SK-N-SH treated with all-trans-retinoic acid at 6 μM for 48 hours (cell line): ENCODE measurements around the gene PKIG.

ENCODE experiments used
- ARNTL ChIP-seq: fragments of 450-650 bp; formaldehyde crosslinking; IDR thresholded peaks from 2 replicates; pipeline ENCODE4 v1.5.0; 2020; ENCODE audit warnings: low read depth, mild to moderate bottlenecking, moderate library complexity, borderline replicate concordance
- ESRRG ChIP-seq: fragments of 250-450 bp; sonication (Bioruptor Pico); IDR thresholded peaks from 2 replicates; pipeline ENCODE4 v1.6.1; 2021; ENCODE audit warnings: mild to moderate bottlenecking
- ISL1 ChIP-seq: fragments of 250-450 bp; sonication (Bioruptor Pico); IDR thresholded peaks from 2 replicates; pipeline ENCODE4 v2.1.2; 2022; ENCODE audit warnings: mild to moderate bottlenecking, moderate library complexity
- RARB ChIP-seq: fragments of 250-450 bp; sonication (Bioruptor Pico); IDR thresholded peaks from 2 replicates; pipeline ENCODE4 v1.8.0; 2021; ENCODE audit warnings: mild to moderate bottlenecking, moderate library complexity
- SNAI2 ChIP-seq: fragments of 250-450 bp; sonication (Bioruptor Pico); IDR thresholded peaks from 2 replicates; pipeline ENCODE4 v1.5.0; 2020; ENCODE audit warnings: mild to moderate bottlenecking, moderate library complexity
- TCF4 ChIP-seq: fragments of 250-450 bp; sonication (Bioruptor Pico); IDR thresholded peaks from 2 replicates; pipeline ENCODE4 v1.8.0; 2021; ENCODE audit warnings: mild to moderate bottlenecking, moderate library complexity, borderline replicate concordance
- ZFP3 ChIP-seq: fragments of 250-450 bp; sonication (Bioruptor Pico); IDR thresholded peaks from 2 replicates; pipeline ENCODE4 v1.5.0; 2020; ENCODE audit warnings: mild to moderate bottlenecking, moderate library complexity
- ZFP30 ChIP-seq: fragments of 450-650 bp; formaldehyde crosslinking; IDR thresholded peaks from 2 replicates; pipeline ENCODE4 v1.5.0; 2022; ENCODE audit warnings: mild to moderate bottlenecking, moderate library complexity

- TF ChIP-seq TCF4 (CRISPR knock-in tag) (no peak), SNAI2 (CRISPR knock-in tag) (no peak), ARNTL (no peak), ZFP3 (CRISPR knock-in tag) (no peak), RARB (CRISPR knock-in tag) (no peak), ISL1 (CRISPR knock-in tag) (no peak), ZFP30 (no peak), ESRRG (no peak)
These were observed 18.4 kb downstream of the PKIG start for GRCh38 chr20:44600758-44601201.
